ENCODE measurements around the gene ATP5PB.

GRCh38 chr1:111491070-111491469 is 41.8 kb downstream of the ATP5PB start:
- TF ChIP-seq CTCF (IDR thresholded peaks at IDR 0.05 in 2 of 3, conservative IDR thresholded peaks at IDR 0.05 in 1 of 3; ENCODE audit: borderline replicate concordance in 1 of 3, insufficient read depth in 1 of 3, low read depth in 2 of 3, low read length in 2 of 3), result no peak
- TF ChIP-seq ZFX (IDR thresholded peaks at IDR 0.05), result no peak
- TF ChIP-seq POLR2A (IDR thresholded peaks at IDR 0.05; ENCODE audit: borderline replicate concordance, extremely low read depth, insufficient read depth, insufficient read length), result no peak
- no peak for TF ChIP-seq EZH2 (IDR thresholded peaks at IDR 0.05)

All from HCT116 (cell line).